Stimulated activated CD4-positive, alpha-beta T cell treated with anti-CD3 and anti-CD28 coated beads, TNF-alpha, amount 100 ng/mL, for 4 hours (primary cell): ENCODE measurements around the gene CACNA2D4.
"Not testable (repeated sequence)": the region's sequence is repeated elsewhere in the genome, so short reads cannot be mapped to it uniquely, and the experiment has no call there.

Experiments
- DNase-seq, 3 experiments: peaks; one replicate each; pipeline ENCODE4 v3.0.0-alpha.2; 2020; ENCODE audit warnings: low read depth in 3 of 3

Gene CACNA2D4

DNA sequence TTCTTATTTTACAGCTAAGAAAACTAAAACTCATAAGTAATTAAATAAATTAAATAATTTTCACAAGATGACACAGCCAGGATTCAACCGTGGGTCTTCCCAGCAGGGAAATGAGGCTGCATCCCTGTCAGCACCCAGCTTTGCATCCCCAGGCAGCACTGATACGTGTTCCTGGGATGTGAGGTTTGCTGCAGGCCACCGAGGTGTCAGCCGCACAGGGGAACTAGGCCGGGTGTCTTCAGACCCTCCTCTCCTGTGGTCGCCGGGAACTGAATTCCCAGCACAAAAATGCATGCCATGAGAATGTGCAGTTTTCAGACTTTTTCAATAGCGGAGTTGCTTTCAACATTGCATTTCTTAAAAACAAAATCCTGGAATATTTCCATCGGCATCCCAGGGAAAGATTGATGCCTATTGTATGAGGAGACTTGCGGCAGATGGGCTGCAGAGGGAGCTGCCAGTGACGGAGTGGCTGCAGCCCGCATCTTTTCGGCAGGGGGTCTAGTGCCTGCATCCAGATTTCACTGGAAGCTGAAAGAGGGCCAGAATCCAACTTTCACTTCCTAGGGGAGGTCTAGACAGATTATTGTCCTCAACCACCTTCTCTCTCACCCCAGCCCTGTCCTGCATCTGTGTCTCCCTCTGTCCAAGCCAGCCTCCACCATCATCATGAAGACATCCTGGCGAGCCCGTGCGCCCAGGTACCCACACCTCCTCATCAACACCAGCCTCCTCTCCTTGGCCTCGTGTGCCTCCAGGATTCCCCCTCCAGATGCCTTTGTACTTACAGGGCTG lies 85.5 kb downstream of the CACNA2D4 start:
- DNase-seq = no peak

DNA sequence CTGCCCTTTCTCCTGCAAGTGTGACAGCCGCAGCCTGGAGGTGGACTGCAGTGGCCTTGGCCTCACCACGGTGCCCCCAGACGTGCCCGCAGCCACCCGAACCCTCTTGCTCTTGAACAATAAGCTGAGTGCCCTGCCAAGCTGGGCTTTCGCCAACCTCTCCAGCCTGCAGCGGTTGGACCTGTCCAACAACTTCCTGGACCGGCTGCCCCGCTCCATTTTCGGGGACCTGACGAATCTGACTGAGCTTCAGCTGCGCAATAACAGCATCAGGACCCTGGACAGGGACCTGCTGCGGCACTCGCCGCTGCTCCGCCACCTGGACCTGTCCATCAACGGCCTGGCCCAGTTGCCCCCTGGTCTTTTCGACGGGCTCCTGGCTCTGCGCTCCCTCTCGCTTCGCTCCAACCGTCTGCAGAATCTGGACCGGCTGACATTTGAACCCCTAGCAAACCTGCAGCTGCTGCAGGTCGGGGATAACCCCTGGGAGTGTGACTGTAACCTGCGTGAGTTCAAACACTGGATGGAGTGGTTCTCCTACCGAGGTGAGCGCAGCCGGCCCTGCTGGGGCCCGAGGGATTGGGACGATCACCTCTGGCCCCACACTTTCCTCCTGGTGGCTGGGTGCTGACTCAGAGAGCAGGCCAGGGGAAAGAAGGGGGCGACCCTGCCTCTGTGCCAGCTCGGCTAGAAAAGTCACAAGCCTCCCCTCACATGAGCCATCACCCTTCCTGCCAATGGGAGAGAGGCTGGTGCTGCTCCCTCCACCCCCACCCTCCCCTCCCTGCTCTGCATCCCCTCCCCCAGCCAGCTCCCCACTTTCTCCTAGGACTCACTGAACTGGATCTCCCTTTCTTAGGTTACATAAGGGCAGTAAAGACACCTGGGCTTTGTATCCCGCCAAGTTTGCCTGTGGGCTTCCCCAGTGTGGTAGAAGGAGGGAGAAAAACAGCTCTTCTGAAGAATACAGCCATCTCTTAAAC lies 87.2 kb downstream of the CACNA2D4 start:
- no peak for DNase-seq

DNA sequence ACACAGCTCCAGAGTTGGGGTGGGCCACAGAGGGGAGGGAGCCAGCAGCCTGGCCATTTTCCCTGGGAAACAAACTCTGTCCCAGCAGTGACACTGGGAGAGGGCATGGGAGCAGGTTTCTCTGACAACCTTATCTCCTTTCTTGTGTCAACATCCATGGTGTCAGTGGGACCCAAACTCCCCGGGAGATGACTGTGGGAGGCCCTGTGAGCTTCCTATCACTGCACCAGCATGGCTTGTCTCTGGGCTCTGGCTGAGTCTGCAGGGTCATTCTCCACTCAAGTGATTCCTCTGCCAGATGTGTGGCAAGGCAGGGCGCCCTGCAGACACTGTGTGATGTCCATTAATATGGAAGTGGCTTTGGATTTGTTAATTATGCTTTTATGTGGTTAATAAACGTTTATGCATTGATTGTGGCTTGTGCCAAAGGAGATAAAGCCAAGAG lies 88.0 kb downstream of the CACNA2D4 start:
- no peak for DNase-seq

DNA sequence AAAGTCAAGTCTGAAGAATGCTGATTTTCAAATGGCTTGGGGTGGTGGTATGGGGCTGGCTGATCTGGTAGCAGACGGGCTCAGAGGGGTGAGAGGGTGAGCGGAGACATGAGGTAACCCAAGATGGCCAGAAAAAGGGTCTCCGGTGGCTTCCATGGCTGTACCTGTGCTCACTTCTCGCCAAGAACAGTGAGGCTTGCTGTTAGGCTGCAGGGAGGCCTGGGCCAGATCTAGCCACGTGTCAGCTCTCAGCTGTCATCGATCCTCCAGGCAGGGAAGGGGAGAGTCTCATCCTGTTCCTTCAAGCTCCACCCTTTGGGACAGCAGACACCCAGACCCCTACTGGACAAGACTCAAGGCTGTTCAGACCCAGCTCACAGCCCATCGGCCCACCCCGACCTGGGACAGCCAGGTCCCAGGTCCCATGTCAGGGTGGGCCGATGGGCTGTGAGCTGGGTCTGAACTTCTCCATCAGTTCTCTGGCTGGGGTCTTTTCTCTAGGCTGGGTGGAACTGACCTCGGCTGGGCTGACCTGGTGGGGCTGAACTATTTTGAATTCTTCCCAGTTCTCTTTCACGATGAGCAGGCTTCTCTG lies 89.0 kb downstream of the CACNA2D4 start:
- DNase-seq = no peak

DNA sequence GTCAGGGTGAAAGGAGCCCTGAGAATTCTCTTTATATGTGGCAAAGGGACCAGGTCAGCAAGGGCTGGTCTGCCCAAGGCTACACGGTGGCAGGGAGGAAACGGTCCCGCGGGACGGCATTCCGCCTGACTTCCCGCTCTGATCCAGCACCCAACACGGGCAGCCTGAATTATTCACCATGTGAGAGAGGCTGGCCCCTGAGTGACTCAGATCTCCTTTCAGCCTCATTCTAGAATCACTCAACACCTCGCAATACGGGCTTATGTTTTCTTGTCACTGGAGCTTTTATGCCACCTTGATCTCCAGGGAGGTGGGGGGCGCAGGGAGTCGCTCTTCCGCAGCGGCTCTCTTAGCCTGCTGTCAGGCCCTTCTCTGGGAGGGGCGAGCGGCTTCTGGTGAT lies 89.6 kb downstream of the CACNA2D4 start:
- DNase-seq = no peak

DNA sequence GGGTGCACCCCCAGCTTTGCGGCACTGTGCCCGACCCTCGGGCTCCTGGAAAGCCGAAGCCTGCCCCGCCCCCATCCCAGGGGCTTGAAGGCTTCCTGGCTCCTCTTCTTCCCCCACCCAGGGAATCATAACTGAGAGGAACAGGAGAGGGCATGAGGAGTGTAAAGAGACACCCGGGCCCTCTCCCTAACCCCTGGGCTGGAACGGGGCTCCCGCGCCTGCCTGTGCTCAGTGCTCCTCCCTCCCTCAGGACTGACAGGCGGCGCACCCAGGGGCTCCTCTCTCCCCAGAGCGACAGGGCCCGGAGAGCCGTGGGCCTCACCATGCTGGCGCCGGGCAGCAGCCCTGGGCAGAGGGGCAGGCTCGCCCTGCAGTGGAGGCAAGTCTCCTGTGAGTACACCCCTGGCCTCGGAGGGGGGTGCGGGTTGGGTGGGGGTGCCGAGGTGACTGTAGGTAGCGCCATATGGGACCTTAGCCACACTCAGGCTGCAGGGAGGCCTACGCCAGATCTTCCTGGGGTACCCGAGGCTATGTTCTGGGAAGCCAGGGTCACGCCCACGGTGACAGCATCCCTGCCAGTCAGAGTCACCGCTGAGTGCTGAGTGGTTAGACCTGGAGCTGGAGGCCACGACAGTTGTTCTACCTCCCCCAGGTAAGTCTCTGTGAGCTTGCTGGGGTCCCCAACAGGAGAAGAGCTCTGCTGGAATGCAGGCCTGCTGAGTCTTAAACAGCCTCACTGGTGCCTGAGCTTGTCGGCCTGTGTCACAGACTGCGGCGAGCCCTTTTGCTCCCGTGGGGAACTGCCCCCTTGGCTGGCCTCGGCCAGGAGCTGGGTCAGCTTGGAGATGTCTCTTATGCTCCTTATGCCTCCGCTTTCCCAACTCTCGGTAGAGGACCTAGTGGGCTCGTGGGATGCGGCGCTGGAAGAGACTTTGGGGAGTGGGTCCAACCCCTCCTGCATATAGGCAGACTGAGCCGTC lies 90.3 kb downstream of the CACNA2D4 start:
- DNase-seq = no peak

DNA sequence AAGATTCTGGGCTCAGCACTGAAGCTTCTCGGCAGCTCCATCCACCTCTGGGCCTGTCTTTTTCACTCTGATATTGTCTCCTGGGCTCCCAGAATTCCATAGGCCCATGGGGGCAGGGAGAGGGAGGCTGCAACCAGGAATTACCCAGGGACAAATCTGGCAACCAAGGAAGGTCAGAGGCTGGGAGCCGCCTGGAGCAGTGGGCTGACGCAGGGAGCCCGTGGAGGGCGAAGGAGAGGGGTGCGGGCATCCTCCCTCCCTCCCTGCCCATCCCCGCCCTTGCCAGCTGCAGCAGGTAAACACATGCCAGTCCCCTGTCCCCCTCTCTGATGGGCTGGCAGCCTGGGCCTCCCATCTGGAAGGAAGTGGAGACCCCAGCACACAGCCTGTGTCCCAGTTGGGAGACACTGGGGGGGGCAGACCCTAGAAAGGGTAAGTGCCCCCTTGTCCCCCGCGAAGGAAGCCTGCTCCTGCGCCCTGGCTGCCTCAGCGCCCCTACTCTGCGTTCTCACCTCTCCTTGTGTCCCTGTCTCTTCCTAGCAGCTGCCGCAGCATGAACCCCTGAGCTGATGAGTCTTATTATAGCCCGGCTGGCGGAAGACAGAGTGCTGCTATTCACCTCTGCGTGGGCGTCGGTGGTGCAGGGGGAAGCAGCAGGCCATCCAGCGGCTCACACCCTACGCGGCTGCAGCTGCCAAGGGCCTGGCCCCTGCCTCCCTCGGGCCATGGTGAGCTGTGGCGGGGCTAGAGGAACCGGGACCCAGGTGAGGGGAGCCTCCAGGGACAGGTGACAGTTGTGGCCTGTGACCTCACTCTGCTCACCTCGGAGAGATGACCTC lies 91.4 kb downstream of the CACNA2D4 start:
- DNase-seq = no peak

DNA sequence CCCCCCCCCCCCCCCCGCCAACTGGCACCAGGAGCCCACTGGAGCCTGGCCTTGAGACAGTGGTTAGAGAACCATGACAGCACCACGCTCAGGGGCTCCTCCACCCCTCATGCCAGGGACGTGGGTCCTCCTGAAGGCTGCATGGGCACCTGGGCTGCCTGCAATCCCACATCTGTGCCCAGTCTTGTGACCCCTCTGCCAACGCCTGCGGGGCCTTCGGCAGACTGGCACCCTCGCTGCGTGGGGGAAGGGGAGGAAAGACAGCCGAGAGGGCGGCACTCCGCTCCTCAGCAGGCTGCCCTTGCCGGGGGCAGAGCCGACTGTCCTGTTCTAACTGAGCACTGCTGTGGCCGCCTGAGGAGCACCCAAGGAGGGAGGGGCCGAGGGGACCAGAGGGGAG lies 92.1 kb downstream of the CACNA2D4 start:
- no peak for DNase-seq

DNA sequence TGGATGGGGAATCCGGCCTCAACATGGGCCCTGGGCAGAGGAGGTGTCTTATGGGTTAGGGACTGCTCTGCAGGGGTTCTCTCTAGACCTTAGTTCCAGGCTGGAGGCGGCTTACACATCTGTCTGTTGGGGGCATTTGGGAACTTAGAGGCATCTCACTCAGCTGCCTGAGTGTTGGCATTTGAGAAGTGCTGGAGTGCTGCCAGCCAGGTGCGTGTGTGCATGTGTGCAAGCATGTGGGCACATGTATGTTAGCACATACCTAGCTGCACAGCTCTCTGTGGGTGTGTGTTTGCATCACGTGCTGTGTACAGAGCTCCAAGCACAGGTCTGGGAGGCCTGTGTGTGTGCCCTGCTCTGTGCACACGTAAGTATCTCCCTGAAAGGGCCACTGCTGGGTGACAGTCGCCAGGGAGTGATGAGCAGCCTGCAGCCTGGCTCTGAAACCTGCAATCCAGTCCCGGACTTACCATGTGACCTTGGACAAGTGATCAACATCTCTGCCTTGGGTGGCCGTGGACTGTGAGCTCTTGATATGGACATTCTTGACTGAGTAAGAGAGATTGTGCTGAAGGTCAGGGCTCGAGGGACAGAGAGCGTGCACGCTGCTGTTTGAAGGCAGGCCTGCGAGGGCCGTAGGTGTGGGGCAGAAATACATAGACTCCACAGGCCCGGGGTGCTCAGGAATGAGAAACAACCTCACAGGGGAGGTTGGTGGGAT lies 92.9 kb downstream of the CACNA2D4 start:
- DNase-seq = no peak

DNA sequence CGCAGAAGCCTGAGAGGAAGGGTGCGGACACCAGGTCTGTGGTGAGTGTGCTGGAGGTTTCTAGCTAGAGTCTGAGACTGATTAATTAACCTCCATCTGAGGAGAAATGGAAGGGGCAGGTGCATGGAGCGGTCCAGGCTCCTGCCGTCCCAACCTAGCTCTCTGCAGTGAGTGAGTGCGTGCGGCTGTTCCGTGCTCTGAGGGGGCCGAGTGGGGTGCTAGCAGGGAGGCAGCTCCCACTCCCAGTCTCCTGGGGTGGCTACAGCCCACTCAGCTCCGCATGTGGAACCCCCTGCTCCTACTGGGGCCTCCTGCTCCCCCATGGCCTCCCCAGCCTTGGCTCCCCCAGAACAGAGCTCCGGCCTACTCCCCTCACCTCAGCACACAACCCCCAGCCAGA lies 95.2 kb downstream of the CACNA2D4 start:
- no peak for DNase-seq

DNA sequence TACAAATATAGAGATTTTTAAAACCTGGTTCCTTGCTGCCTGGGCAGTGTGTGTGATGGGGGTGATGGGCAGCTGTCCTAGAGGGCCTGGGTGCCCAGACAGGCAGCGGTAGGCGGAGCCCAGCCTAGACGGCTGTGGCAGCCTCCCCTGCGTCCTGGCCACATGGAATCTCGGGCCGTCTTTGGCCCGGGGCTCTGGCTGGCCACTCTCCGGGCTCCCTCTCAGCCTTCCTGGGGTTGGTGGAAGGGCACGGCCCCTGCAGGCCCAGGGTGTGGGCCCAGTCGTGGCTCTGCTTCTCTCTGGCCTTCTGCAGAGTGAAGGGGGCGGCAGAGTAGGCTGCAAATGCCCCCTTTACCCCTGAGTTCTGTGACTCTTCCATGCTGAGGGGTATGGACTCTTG lies 95.8 kb downstream of the CACNA2D4 start:
- no peak for DNase-seq

DNA sequence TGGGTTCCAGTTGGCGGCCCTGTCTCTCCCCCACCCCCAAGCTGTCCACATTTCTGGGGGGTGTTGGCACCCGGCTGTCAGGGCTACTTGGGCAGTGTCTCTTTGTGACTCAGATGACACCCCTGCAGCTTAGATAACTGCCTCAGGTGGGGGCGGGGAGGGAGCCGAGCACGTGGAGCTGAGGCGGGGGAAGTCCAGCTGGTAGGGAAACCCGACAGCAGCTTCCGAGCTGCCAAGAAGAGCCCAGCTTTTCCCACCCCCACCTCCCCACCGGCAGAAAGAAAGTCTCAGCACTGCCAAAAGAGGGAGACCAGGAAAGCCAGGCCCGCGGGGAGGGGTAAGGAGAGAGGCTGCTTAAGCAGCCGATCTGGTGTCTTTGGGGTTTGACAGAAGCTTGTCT lies 96.6 kb downstream of the CACNA2D4 start:
- no peak for DNase-seq

DNA sequence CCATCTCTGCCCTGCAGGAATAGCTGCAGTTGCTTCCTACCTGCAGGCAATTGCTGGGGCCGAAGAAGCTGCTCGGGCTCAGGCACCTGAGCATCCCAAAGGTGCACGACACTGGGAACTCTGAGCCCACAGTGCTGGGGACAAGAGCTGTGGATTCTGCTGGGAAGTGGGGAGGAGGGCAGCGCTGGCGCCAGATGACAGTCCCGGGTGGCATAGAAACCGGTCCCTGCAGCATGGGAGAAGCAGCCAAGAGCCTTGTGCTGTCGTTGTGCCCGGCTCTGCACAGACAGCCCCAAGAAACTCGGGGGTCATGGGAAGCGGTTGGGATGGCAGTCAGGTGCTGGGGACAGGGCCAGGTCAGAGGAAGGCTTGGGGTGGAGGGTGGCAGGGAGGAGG lies 97.6 kb downstream of the CACNA2D4 start:
- no peak for DNase-seq

DNA sequence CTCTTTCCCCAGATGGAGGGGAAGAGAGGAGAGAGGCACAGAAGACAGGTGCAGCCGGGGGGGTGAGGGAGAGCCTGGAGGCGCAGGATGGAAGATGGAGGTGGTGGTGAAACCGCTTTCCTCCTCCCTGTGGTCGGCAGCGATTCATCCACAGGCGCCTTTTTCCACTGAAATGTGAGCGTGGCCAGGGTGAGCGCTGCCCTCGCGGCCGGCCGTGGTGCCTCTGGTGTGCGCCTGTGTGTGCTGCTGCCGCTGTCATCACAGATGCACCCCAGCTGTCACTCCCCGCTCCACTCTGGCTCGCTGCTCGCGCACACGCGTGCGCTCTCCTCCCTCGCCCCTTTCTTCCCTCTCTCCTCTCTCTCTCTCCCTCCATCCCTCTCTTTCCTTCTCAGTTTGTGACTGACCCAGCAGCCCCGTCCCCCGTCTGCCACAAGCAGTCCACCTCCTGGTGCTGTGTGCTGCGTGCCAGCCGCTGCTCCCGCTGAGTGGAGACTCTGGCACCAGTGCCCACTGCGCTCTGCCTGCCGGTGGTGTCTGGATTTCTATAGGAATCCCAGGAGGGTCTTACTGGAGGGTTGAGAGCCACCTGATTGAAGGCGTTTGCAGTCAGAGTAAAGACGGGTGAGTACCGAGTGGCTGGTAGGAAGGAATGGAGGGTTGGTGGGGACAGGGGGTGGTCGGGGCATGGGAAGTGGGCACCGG lies 98.1 kb downstream of the CACNA2D4 start, which contains the start of gene LRTM2:
LRTM2 (plus strand) TSS at position 375 of the 705 bp plus-strand sequence. CDS start 7,584 bp downstream, outside the sequence.
- DNase-seq = no peak

DNA sequence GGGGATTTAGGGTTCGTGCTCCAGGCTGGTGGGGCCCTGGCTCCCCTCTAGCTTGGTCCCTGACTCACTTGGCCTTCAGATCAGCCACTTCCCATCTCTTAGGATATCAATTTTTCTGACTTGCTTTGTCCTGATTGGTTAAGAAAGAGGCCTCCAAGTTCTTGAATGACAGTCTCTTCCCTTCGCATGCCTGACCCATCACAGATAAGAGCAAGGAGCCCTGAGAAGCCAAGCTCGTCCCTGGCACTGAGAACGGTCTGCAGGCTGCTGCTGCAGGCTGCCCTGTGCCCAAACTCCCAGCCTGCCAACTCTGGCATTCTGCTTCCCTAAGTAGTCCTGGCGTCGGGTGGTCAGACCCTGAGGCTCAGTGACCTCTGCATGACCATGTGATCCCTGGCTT lies 98.9 kb downstream of the CACNA2D4 start:
- no peak for DNase-seq

DNA sequence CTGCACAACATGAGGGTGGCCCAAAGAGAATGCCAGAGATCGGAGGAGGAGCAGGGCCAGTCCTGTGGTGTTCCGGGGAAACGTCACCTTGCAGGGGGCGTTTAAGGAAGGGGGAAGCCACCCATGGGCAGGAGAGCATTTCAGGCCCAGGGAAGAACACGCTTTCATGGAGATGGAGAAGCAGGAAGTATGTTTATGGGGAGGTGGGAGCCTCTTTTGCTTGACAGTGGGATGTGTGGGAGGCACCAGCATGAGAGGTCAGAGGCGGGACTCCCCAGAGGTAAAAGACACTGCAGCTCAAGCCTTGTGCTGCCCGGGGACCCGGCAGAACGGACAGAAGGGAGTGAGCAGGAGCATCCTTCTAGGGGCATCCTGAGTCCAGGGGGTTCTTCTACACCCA lies 99.4 kb downstream of the CACNA2D4 start:
- no peak for DNase-seq

DNA sequence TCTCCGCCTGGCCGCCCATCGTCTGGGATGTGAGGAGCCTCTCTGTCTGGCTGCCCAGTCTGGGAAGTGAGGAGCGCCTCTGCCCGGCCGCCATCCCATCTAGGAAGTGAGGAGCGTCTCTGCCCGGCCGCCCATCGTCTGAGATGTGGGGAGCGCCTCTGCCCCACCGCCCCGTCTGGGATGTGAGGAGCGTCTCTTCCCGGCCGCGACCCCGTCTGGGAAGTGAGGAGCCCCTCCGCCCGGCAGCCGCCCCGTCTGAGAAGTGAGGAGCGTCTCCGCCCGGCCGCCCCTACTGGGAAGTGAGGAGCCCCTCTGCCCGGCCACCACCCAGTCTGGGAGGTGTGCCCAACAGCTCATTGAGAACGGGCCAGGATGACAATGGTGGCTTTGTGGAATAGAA lies 100.5 kb downstream of the CACNA2D4 start:
- DNase-seq = not testable (repeated sequence)

DNA sequence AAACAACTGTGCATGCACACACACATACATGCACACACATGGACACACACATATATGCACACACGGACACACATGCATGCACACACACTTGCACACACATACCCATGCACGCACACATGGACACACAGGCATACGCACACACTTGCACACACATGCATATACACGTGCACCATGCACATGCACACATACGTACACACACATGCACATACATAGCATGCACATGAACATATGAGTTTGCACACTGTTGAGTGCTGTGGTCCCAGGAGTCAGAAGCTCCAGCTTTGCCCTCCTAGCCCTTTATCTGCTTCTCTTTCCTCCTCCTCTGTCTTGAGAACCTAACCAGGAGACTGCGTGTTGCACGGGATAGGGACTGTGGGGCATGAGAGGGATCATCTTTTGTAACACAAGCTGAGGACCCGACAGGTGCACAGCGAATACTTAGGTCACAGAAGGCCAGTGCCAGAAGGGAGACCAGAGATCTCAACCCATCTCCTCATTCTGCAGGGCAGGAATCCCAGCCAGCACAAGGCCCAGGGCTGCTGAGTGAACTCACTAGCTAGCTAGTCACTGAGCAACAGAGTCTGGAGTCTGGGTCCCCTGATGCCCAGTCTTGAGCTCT lies 101.6 kb downstream of the CACNA2D4 start:
- DNase-seq = no peak
